ENCODE measurements around the gene C2CD2.

Gene C2CD2

DNA sequence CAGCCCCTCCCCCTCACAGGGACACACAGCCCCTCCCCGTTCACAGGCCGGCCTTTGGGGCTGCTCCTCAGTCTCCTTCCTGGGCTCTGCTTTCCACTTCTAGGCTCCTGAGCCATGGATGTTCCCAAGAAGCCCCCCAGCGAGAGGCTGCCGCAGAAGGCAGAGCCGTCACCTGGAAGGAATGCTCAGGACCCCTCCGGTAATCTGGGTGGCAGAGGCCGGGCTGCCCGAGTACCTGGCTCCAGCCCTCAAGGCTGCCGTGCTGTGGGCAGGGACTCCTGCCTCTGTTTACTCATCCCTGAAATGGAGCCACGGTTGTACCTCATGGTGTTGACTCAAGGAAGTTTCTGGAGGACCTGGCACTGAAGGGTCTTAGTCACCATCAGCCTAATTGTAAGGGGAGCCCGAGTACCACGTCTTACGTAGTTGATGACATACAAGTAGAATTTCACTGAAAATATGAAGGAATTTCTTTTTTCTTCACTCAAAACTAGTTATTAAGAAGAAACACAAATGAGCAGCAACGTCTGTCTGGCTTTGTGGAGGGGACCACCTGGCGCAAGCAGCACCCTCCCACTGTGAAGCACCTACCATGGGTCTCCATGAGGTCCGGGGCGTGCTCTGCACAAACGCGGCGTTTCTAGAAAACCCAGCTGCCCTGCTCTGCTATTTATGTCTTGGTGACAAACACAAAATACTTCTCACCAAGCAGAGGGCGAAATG is 108.3 kb downstream of the C2CD2 start:
- DNase-seq (ENCODE audit: low spot score): no peak

- DNase-seq (ENCODE audit: low spot score): no peak
Observed at GRCh38 chr21:41843584-41843983, 110.2 kb downstream of the C2CD2 start.

GRCh38 chr21:41840880-41841279 is 112.9 kb downstream of the C2CD2 start:
- no peak for DNase-seq (ENCODE audit: low spot score)

- no peak for DNase-seq (ENCODE audit: low spot score)
Observed at GRCh38 chr21:41839387-41840000, 114.3 kb downstream of the C2CD2 start.

GRCh38 chr21:41837756-41838297 is 116.0 kb downstream of the C2CD2 start:
- DNase-seq (ENCODE audit: low spot score): no peak

- DNase-seq (ENCODE audit: low spot score): no peak
Observed at GRCh38 chr21:41836166-41837015, 117.4 kb downstream of the C2CD2 start.

DNA sequence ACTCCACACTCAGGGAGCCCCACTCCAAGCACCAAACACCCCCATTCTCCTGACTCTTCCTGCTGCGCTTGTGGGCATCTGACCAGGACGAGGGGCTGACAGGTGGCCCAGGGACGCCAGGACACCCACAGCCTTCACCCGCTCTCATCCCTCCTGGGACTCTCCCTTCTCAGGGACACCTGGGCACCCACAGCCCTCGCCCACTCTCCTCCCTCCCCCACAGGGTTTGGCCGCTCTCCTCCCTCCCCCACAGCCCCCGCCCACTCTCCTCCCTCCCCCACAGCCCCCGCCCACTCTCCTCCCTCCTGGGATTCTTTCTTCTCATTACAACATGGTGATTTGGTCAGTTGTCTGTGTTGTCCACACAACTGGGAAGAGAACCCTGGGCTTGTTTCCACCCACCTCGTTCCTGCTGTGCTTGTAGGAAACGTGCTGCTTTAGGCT is 118.1 kb downstream of the C2CD2 start:
- DNase-seq (ENCODE audit: low spot score): no peak

Measured in LoVo (cell line).